Activated T-cell treated with anti-CD3 and anti-CD28 coated beads for 48 hours (primary cell): ENCODE measurements around the gene HSD17B14.
A peak's percentile ranks its signal among the peaks of the same experiment; 100 is the strongest.
"Not testable (repeated sequence)": the region's sequence is repeated elsewhere in the genome, so short reads cannot be mapped to it uniquely, and the experiment has no call there.

Experiments
- DNase-seq: peaks from one replicate; pipeline ENCODE4 v3.0.0-alpha.2; 2020; ENCODE audit warnings: low read depth

HSD17B14 gene

GRCh38 chr19:48796298-48797083, 39.8 kb downstream of the HSD17B14 start:
- DNase-seq = no peak

- no peak for DNase-seq
Measured at GRCh38 chr19:48795685-48796070, 40.6 kb downstream of the HSD17B14 start.

- DNase-seq = peak; percentile 77
Measured at GRCh38 chr19:48795055-48795684, 41.1 kb downstream of the HSD17B14 start.

GRCh38 chr19:48794291-48794690, 42.0 kb downstream of the HSD17B14 start:
- DNase-seq = no peak

GRCh38 chr19:48793271-48793670, 43.0 kb downstream of the HSD17B14 start:
- DNase-seq = no peak

GRCh38 chr19:48787331-48787730, 49.0 kb downstream of the HSD17B14 start:
- not testable (repeated sequence) for DNase-seq

- not testable (repeated sequence) for DNase-seq
Measured at GRCh38 chr19:48786422-48786821, 49.9 kb downstream of the HSD17B14 start.

GRCh38 chr19:48784527-48784926, 51.8 kb downstream of the HSD17B14 start:
- DNase-seq = no peak

- no peak for DNase-seq
Measured at GRCh38 chr19:48780631-48781391, 55.5 kb downstream of the HSD17B14 start.

- DNase-seq = no peak
Measured at GRCh38 chr19:48779636-48780035, 56.7 kb downstream of the HSD17B14 start.

GRCh38 chr19:48777720-48778119, 58.6 kb downstream of the HSD17B14 start:
- DNase-seq = no peak

- no peak for DNase-seq
Measured at GRCh38 chr19:48777139-48777538, 59.2 kb downstream of the HSD17B14 start.

- no peak for DNase-seq
Measured at GRCh38 chr19:48772503-48772953, 63.8 kb downstream of the HSD17B14 start.

- no peak for DNase-seq
Measured at GRCh38 chr19:48770734-48771472, 65.4 kb downstream of the HSD17B14 start.

- DNase-seq = no peak
Measured at GRCh38 chr19:48770266-48770665, 66.0 kb downstream of the HSD17B14 start.

GRCh38 chr19:48768994-48769713, 67.1 kb downstream of the HSD17B14 start:
- no peak for DNase-seq

- DNase-seq = not testable (repeated sequence)
Measured at GRCh38 chr19:48768171-48768753, 68.0 kb downstream of the HSD17B14 start.

GRCh38 chr19:48765816-48766215, 70.5 kb downstream of the HSD17B14 start:
- DNase-seq = not testable (repeated sequence)
